B cell (primary cell): ENCODE data around the gene CA14. TPM values are rescaled to one million over a fixed set of nuclear protein-coding genes. Genes with fewer than 3 reads are reported as not detected.
A peak's percentile ranks its signal among the peaks of the same experiment; 100 is the strongest.
"Not testable (repeated sequence)": the region's sequence is repeated elsewhere in the genome, so short reads cannot be mapped to it uniquely, and the experiment has no call there.

ENCODE experiments used
- ATAC-seq: fragments of 200-7000 bp; cut with Tn5 transposase; one replicate; pipeline ENCODE4 v1.10.0; 2021; ENCODE audit warnings: low read depth, mild to moderate bottlenecking, moderate number of reproducible peaks, moderate library complexity
- CTCF ChIA-PET: fragments of 350-600 bp; sonication (Branson Sonifier 250); formaldehyde crosslinking; loops from one replicate; lab custom pipeline; 2021; ENCODE audit warnings: antibody characterized with exemption, inconsistent platforms; lab: Charles Lee
- POLR2A ChIA-PET: fragments of 350-600 bp; sonication (Branson Sonifier 250); formaldehyde crosslinking; loops from one replicate; lab custom pipeline; 2021; ENCODE audit warnings: antibody characterized with exemption; lab: Charles Lee
- DNase-seq: peaks from one replicate; pipeline ENCODE4 v3.0.0; 2013
- H2AFZ ChIP-seq: 2 replicates; pipeline ENCODE4 v1.6.1; 2012; ENCODE audit warnings: mild to moderate bottlenecking, low read depth, low read length; ENCODE audit not compliant: insufficient read depth, poor library complexity, severe bottlenecking
- H3K27ac ChIP-seq, 2 donors: 1 replicate in 1 of 2; 2 replicates in 1 of 2; pipeline ENCODE4 v1.5.1; 2012 to 2013; ENCODE audit warnings: low read length in 2 of 2, mild to moderate bottlenecking in 2 of 2, moderate library complexity in 1 of 2
- H3K27me3 ChIP-seq, 4 experiments: fragments of 200-600 bp in 1 of 4; sonication (generic) in 1 of 4; replicated peaks in 1 of 4; 1 replicate in 2 of 4; 2 replicates in 2 of 4; pipeline versions ENCODE4 v1.6.1 to v1.7.0; 2013 to 2016; ENCODE audit warnings: low read length in 3 of 4, mild to moderate bottlenecking in 2 of 4, mixed read lengths in 1 of 4, moderate library complexity in 1 of 4; ENCODE audit not compliant: insufficient read depth in 4 of 4, control insufficient read depth in 3 of 4; ENCODE audit errors: control extremely low read depth in 1 of 4
- H3K36me3 ChIP-seq, 2 experiments: replicated peaks in 1 of 2; 1 replicate in 1 of 2; 2 replicates in 1 of 2; pipeline versions ENCODE4 v1.6.1 to v1.7.1; 2013; ENCODE audit warnings: low read length in 1 of 2; ENCODE audit not compliant: insufficient read depth in 2 of 2, control insufficient read depth in 1 of 2; ENCODE audit errors: control extremely low read depth in 1 of 2, extremely low read depth in 1 of 2
- H3K4me1 ChIP-seq, 2 donors: fragments of 200-600 bp in 1 of 2; sonication (generic) in 1 of 2; 1 replicate in 1 of 2; 2 replicates in 1 of 2; pipeline versions ENCODE4 v1.5.1 to v1.6.1; 2013 to 2017; ENCODE audit warnings: low read length in 2 of 2; ENCODE audit not compliant: control insufficient read depth in 2 of 2, insufficient read depth in 2 of 2
- H3K4me2 ChIP-seq: replicated peaks from 2 replicates; pipeline ENCODE3; 2012; ENCODE audit warnings: mild to moderate bottlenecking, low read depth, low read length; ENCODE audit not compliant: poor library complexity, severe bottlenecking
- H3K4me3 ChIP-seq, 5 experiments: fragments of 200-600 bp in 1 of 5; sonication (generic) in 1 of 5; 1 replicate in 3 of 5; 2 replicates in 2 of 5; pipeline versions ENCODE4 v1.5.1 to v1.7.0; 2011 to 2016; ENCODE audit warnings: low read length in 4 of 5, mild to moderate bottlenecking in 4 of 5, low read depth in 2 of 5, control low read depth in 1 of 5, moderate library complexity in 1 of 5; ENCODE audit not compliant: insufficient read depth in 1 of 5; ENCODE audit errors: control extremely low read depth in 1 of 5, extremely low read depth in 1 of 5
- H3K79me2 ChIP-seq: fragments of 200-600 bp; sonication (generic); one replicate; pipeline ENCODE4 v1.6.0; 2016; ENCODE audit warnings: low read length; ENCODE audit not compliant: control insufficient read depth, insufficient read depth
- H3K9ac ChIP-seq: fragments of 200-600 bp; sonication (generic); 2 replicates; pipeline ENCODE4 v1.6.1; 2017; ENCODE audit warnings: mild to moderate bottlenecking, low read length, moderate library complexity
- H3K9me3 ChIP-seq, 3 donors: one replicate each; pipeline versions ENCODE4 v1.6.1 to v1.7.1; 2013; ENCODE audit warnings: low read length in 2 of 3; ENCODE audit not compliant: control insufficient read depth in 2 of 3, insufficient read depth in 1 of 3; ENCODE audit errors: control extremely low read depth in 1 of 3
- H4K20me1 ChIP-seq: 2 replicates; pipeline ENCODE4 v1.6.0; 2012; ENCODE audit warnings: mild to moderate bottlenecking, low read length; ENCODE audit not compliant: insufficient read depth, control insufficient read depth, poor library complexity, severe bottlenecking
- H3K27ac Mint-ChIP-seq: one replicate; pipeline ENCODE4 v1.8.0; 2021; ENCODE audit warnings: mixed read lengths
- H3K27me3 Mint-ChIP-seq: one replicate; pipeline ENCODE4 v1.8.0; 2021; ENCODE audit warnings: mixed read lengths
- H3K4me1 Mint-ChIP-seq: one replicate; pipeline ENCODE4 v1.8.0; 2021; ENCODE audit warnings: mixed read lengths
- H3K4me3 Mint-ChIP-seq: one replicate; pipeline ENCODE4 v1.8.0; 2021; ENCODE audit warnings: mixed read lengths
- H3K9me3 Mint-ChIP-seq: one replicate; pipeline ENCODE4 v1.8.0; 2022; ENCODE audit warnings: mixed read lengths; ENCODE audit not compliant: insufficient read depth
- EZH2 ChIP-seq: IDR thresholded peaks from 2 replicates; pipeline ENCODE4 v1.6.1; 2012; ENCODE audit warnings: borderline replicate concordance, low read depth, mild to moderate bottlenecking, moderate library complexity, low read length; ENCODE audit not compliant: insufficient read depth, poor library complexity, severe bottlenecking
- WGBS: methylation state at CpG from one replicate; pipeline ENCODE4 v1.1.5; 2013; ENCODE audit warnings: missing lambda C conversion rate; ENCODE audit not compliant: insufficient coverage; 5-methylcytosine and 5-hydroxymethylcytosine counted together
- intact Hi-C: fragments of 100-400 bp; cut with micrococcal nuclease; formaldehyde crosslinking; loops from one replicate; pipeline ENCODE4 v1.10.0; 2022
- polyA plus RNA-seq: library from polyadenylated mRNA; depleted of rRNA; stranded (reverse); fragments of >200 nt; gene quantifications from 2 replicates; pipeline ENCODE4 v1.2.3, GENCODE V29; 2012
- total RNA-seq, 2 donors: library from RNA; stranded (reverse); fragments of 120-200 nt in 1 of 2; gene quantifications; 1 replicate in 1 of 2; 2 replicates in 1 of 2; pipeline versions ENCODE4 v1.2.3 to v1.2.4, GENCODE V29; 2013 to 2022
- TF ChIP-seq, protein P1 (sequence below): fragments of 200-600 bp; IDR thresholded peaks from one replicate; pipeline ENCODE4 v1.8.0; 2022; ENCODE audit warnings: antibody characterized with exemption, mild to moderate bottlenecking

Gene CA14
- total and polyA plus RNA-seq, 2 donors (not counting 1 experiment from before 2014, with no cell fraction given) = not detected

- Histone ChIP-seq H3K27me3 (no peaks in the 10 kb centered on the region), H3K9me3 (no peaks in the 10 kb centered on the region), H3K4me2 (no peak overlapping the region), H3K4me1 (peaks cover 9 to 11% of the 10 kb centered on the region in 2 donors), H4K20me1 (no peaks in the 10 kb centered on the region), H2AFZ (no peak overlapping the region), H3K36me3 (peaks cover 4 to 44% of the 10 kb centered on the region in 2 experiments), H3K79me2 (no peaks in the 10 kb centered on the region), H3K4me3 (no peak overlapping the region), H3K27ac (no peak overlapping the region), H3K9ac (no peak overlapping the region)
- intact Hi-C loops = no loop called here
- Mint-ChIP-seq H3K27me3 (no peaks in the 10 kb centered on the region), H3K27ac (peak overlapping the region; percentile 34), H3K9me3 (no peaks in the 10 kb centered on the region), H3K4me1 (peaks cover 16% of the 10 kb centered on the region), H3K4me3 (no peak overlapping the region)
- DNase-seq (no peak), ATAC-seq (no peak)
- TF ChIP-seq, protein P1, sequence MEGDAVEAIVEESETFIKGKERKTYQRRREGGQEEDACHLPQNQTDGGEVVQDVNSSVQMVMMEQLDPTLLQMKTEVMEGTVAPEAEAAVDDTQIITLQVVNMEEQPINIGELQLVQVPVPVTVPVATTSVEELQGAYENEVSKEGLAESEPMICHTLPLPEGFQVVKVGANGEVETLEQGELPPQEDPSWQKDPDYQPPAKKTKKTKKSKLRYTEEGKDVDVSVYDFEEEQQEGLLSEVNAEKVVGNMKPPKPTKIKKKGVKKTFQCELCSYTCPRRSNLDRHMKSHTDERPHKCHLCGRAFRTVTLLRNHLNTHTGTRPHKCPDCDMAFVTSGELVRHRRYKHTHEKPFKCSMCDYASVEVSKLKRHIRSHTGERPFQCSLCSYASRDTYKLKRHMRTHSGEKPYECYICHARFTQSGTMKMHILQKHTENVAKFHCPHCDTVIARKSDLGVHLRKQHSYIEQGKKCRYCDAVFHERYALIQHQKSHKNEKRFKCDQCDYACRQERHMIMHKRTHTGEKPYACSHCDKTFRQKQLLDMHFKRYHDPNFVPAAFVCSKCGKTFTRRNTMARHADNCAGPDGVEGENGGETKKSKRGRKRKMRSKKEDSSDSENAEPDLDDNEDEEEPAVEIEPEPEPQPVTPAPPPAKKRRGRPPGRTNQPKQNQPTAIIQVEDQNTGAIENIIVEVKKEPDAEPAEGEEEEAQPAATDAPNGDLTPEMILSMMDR = no peak
- TF ChIP-seq EZH2 = no peak
- ChIA-PET CTCF (no interaction called here), POLR2A (no interaction called here)
Observed at GRCh38 chr1:150227228-150227627, 30.3 kb upstream of the CA14 start.

DNA sequence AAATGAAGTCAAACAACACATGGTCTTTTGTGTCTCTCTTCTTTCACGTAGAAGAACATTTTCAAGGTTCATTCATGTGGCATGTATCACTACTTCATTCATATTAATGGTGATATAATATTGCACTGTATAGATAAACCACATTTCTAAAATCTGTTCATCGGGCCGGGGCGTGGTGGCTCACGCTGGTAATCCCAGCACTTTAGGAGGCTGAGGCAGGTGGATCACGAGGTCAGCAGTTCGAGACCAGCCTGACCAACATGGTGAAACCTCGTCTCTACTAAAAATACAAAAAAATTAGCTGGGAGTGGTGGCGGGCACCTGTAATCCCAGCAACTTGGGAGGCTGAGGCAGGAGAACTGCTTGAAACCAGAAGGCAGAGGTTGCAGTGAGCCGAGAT is 29.3 kb upstream of the CA14 start:
- H3K9ac ChIP-seq, H2AFZ ChIP-seq, H4K20me1 ChIP-seq, H3K27ac Mint-ChIP-seq, H3K9me3 Mint-ChIP-seq, H3K27me3 ChIP-seq, ATAC-seq, POLR2A ChIA-PET, H3K27me3 Mint-ChIP-seq, H3K4me3 ChIP-seq, DNase-seq, intact Hi-C loops, H3K4me2 ChIP-seq, H3K27ac ChIP-seq, H3K4me3 Mint-ChIP-seq, H3K79me2 ChIP-seq, H3K9me3 ChIP-seq: not testable (repeated sequence)
- CTCF ChIA-PET = interaction anchor here (0.7 to 1.1 kb wide), 3 partner anchors 13 to 77 kb away, joined by 3 read pairs; no protein-coding TSS in a partner anchor
- peaks cover 22% of the 10 kb centered on the region for H3K4me1 Mint-ChIP-seq
- 100% methylated on average over 5 of the region's 10 CpGs for WGBS
- Histone ChIP-seq H3K36me3 (peaks cover 4 to 40% of the 10 kb centered on the region in 2 experiments), H3K4me1 (peaks cover 16 to 17% of the 10 kb centered on the region in 2 donors)

- H3K79me2 ChIP-seq = peaks cover 27% of the 10 kb centered on the region
- peak overlapping the region; percentile 26 for H3K4me3 Mint-ChIP-seq
Observed at GRCh38 chr1:150232921-150233320, 24.7 kb upstream of the CA14 start.

More at GRCh38 chr1:150232921-150233320, 24.7 kb upstream of the CA14 start:
- Histone ChIP-seq H3K27ac (peak overlapping the region; percentile 97 to 98), H3K4me1 (peaks cover 23% of the 10 kb centered on the region in 2 donors), H2AFZ (peak overlapping the region; percentile 70), H3K4me2 (peak overlapping the region; percentile 93), H3K9ac (peak overlapping the region; percentile 90)
- WGBS = 77% methylated on average over 6 of the region's 10 CpGs
- CTCF ChIA-PET = interaction anchor here (1.2 to 2.2 kb wide), 7 partner anchors 8 to 45 kb away, joined by 3 to 10 read pairs (median 6); no protein-coding TSS in a partner anchor
- H3K4me3 ChIP-seq, H4K20me1 ChIP-seq, ATAC-seq, intact Hi-C loops, H3K36me3 ChIP-seq, H3K27me3 ChIP-seq, H3K27me3 Mint-ChIP-seq, H3K9me3 ChIP-seq, H3K9me3 Mint-ChIP-seq, DNase-seq: not testable (repeated sequence)
- POLR2A ChIA-PET = interaction anchor here (0.7 to 2.5 kb wide), 3 partner anchors 20 to 825 kb away, joined by 5 to 19 read pairs (median 9); partner anchors contain the start of gene RPRD2
- Mint-ChIP-seq H3K27ac (peak overlapping the region; percentile 75), H3K4me1 (peaks cover 16% of the 10 kb centered on the region)
